Measurements from ENCODE around the gene CA14.
A peak's percentile ranks its signal among the peaks of the same experiment; 100 is the strongest.
"Not testable (repeated sequence)": the region's sequence is repeated elsewhere in the genome, so short reads cannot be mapped to it uniquely, and the experiment has no call there.

CA14 gene

DNA sequence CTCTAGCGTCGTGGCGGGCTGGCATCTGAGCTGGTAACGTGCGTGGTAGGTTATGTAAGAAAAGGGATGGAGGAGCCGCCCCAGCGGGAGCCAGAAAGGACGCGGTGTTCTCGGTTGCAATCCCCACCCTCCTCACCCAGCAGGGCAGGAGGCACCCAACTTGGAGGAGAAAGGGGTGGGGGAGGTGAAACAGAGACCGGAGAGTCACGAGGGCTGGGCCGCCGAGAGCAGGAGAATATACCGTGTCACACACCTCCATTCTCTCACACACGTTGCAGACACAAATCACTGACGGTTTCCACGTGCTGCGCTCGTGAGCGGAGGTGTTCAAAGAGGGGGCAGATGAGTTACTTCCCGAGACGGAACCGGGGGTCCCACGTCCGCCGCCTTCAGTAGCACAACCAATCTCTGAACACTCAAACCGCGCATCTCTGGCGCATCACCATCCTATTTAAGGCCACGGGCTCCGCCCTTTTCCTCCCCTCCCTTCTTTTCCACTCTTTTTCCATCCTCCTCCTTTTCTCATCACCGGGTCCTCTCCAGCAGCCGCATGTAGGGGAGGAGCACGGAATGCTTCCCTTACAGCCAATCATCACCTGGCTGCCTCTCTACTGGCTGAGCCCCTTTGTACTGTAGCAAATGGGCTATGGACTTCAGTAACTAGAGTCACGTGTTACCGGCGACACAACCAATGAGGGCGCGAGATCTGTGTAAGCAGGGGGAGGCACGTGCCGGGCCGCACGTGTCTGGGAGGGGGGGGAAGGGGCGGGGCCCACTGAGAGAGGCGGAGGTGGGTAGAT is 24.4 kb downstream of the CA14 start, which contains the start of gene CIART:
TSS of gene CIART (plus strand) at position 797 of the 800 bp plus-strand sequence. CDS start 714 bp downstream, outside the sequence.
- no peak for DNase-seq

DNA sequence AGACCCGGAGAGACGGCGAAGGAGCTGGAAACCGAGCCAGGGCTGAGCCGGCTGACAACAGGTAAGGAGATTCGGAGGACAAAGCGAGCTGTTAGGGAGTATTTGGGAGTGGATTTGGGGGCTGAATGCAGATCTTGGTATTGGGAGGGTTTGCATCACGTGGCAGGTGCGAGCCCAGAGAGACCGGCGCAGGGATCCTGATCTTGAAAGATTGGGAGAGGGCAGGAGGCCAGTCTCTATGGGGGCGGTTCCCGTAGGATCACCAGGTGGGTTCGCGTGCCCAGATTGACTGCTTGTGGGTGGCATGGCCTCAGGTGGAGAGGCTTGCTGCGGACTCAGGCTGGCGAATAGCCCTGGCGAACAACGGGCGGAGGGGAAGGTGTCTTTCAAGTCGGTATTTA is 25.0 kb downstream of the CA14 start:
- DNase-seq, result no peak

DNA sequence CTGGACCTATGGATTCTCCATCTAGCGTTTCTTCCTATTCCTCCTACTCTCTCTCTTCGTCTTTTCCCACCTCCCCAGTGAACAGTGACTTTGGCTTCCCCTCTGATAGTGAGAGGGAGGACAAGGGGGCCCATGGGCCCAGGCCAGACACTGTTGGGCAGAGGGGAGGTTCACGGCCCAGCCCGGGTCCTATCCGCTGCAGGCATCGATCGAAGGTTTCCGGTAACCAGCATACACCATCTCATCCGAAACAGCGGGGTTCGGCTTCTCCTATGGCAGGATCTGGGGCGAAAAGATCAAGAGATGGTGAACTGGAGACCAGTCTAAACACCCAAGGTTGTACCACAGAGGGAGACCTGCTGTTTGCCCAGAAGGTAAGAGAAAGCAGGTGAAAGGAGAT is 25.7 kb downstream of the CA14 start:
- no peak for DNase-seq

DNA sequence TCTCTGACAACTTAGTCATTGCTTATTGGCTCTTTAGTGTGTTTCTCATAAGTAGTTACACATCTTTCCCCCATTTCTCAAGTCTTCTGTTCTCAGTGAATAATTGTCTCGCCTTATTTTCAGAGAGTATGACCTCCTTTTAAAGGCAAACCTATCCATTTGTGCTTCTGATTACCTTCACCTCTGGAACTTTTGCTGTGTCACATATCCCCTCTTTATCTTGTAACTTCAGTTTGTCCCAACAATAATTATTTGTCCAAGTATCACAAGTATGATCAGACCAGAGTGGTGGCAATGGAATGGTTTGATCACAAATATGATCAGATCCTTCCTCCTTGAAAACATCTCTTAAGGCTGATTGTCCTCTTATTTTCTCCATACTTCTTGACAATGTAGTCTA is 30.8 kb downstream of the CA14 start:
- DNase-seq, result no peak

DNA sequence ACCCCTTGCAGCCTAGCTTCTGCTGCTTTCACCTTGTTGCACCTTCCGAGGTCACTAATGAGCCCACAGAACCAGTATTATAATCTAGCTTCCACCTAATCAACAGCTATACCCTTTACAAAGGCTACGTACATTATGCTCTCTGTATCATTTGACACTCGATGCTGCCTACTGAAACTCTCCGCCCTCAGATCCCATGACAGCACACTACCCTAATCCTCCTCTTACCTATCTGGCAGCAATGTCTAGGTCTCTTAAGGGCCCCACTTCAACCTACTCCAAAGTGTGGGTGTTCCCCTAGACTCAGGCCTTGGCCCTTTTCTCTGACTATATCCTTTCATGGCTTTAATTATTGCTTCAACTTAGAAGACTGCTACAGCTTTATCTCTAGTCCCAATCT is 31.2 kb downstream of the CA14 start:
- no peak for DNase-seq

DNA sequence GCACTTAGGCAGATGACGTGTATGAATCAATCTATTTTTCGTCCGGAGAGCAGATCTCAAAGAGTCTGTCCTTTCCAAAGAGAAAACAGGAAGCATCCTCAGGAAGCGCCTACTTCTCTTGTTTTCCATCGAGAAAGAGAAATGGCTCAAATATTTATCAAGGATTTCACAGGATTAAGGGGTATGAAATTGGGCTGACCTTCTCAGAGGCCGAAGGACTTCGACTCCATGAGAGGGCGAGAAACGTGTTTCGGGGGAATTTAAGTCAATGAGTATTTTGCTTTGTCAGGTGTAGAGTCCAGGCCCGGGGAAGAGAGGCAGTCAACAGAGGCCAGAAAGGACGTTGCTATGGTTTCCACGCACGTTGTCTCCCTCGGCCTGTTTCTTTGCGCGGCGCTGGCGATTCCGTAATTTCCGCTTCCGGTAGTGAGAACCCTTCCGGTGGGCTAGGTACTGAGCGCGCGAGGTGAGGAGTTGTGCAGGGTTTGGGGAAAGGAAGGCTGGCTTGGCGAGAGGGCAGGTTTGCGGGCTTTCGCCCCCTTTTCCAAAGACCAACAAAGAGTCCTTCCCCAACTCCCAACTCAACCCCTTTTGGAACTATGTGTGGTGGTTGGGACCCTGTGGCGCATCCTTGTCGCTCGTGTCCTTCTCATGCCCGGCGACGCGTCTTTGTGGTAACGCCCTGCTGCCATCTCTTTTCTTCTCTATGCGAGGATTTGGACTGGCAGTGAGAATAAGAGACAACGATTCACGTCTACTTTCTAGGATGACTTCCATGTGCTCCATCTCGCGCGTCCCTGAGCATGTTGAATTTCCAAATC is 36.1 kb downstream of the CA14 start, which contains the start of gene MRPS21:
TSS of gene MRPS21 (plus strand) at position 429 of the 821 bp plus-strand sequence. CDS start 506 bp downstream, outside the sequence.
- DNase-seq, result peak; percentile 86

DNA sequence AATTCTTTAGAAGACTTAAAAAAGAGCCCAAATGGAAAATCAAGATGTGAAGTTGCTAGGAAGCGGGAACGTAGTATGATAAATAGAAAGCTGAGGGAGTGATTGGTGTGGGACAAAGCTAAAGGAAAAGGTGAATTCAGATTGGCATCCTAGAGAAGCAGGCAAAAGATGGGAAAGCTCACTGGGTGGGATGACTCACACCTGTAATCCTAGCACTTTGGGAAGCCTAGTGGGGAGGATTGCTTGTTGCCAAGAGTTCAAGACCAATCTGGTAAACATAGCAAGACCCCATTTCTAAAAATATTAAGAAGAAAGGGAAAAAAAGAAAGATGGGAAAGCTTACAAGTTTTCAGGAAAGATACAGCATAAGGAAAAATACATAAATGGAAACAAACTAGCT is 37.9 kb downstream of the CA14 start:
- DNase-seq, result no peak

DNA sequence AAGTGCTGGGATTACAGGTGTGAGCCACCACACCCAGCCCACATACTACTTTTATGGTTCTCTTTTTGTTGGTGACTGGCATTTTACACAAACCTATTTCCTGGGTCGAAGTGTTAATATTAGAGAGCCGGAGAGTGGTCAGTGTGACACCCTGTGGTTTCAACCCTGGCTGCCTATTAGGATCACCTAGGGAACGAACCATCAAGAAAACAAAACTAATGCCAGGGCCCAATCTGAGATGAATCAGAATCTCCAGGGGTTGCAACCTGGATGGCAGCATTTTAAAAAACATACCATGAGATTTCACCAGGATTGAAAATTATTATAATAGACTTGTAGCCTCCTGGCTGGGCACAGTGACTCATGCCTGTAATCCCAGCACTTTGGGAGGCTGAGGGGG is 42.1 kb downstream of the CA14 start:
- no peak for DNase-seq

DNA sequence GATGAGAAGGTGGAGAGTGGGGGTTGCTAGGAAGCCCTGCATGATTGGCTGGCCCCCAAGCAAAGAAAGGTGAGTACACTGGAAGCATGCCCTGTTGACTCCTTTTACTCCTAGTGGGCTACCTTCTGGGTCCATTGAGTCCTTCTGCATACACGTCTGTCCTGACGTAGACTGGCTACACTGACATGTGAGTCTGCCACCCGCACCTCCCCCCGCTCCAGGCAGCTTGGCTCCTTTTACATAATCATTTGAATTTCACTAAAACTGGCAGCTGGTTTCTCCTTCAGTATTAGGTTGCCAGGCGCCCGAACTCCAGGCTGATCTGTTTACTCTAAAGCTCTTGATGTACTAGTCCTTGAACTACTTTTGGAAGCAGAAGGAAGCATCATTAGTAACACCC is 44.8 kb downstream of the CA14 start:
- DNase-seq, result no peak

DNA sequence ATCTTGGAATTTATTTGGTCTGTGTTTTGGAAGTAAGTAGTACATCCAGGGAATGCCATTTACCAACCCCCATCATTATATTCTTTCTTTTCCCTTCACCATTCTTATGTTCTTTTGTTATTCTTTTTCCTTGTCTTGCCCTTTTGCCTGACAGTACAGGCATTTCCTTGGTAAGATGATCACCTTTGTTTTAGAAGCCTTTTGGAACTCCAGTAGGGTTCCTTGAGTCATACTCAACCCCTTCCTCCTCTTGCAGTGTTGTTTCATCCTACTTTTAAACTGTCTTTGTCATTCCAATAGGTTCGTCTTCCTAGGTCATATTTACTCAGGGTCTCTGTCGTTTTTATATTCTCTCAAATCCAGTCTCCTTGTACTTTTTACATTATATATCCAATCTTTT is 45.3 kb downstream of the CA14 start:
- no peak for DNase-seq

DNA sequence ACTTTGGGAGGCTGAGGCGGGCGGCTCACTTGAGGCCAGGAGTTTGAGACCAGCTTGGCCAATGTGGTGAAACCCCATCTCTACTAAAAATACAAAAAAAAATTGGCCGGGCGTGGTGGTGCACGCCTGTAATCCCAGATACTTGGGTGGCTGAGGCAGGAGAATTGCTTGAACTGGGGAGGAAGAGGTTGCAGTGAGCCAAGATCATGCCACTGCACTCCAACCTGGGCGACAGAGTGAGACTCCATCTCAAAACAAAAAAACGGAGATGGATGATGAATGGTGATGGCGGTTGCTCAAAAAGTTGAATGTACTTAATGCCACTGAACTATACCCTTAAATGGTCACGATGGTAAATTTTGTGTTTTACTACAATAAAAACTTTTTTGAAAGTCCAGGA is 51.0 kb downstream of the CA14 start:
- not testable (repeated sequence) for DNase-seq

DNA sequence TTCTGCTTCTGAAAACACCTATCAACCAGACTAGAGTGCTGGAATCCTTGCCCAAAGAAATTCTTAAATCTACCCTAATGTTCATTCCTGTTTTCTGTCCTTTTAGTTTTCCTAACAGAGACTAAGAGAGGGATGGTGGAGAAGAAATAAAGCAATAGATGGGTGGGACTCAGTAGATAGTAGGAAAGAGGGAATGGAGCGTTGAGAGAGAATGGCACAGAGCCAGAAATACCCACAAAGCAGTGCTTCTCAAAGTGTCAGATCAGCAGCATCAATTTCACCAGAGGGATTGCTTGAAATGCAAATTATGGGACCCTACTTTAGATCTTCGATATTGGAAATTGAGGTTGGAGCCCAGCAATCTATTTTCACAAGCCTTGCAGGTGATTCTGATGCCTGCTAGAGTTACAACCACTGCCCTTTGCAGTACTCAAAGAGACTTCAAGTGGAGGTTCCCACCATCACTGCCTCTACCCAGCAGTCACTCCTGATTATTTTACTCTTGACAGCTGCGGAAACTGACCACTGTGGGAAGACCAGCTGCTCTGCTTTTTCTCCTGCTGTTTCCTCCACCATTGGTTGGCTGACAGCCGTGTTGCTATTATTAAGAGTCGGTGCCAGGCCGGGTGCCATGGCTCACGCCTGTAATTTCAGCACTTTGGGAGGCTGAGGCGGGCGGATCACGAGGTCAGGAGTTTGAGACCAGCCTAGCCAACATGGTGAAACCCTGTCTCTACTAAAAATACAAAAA is 52.4 kb downstream of the CA14 start:
- no peak for DNase-seq

DNA sequence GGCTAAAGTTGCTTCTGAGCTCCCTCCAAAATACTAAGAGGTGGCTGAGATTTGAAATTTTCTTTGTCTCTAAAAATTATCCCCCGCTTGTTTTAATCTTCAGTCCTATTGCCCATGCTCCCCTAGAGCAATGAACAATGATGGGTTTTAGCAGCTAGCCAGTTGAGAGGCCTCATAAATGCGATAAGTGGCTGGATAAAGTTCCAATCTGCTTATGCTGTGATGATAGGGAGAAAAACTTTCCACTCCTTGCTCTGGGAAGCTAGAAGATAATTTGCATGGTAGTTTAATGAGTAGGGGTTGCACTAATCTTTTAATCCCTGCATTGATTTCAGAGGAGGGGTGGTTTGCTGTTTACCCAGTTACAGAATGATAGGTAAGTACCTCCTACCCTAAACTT is 54.2 kb downstream of the CA14 start:
- DNase-seq, result no peak
